Testis (tissue), 3 donors: ENCODE data around the gene B3GNT3. TPM values are rescaled to one million over a fixed set of nuclear protein-coding genes. Genes with fewer than 3 reads are reported as not detected.

Experiments
- DNase-seq: peaks from one replicate; pipeline ENCODE4 v3.0.0-alpha.2; 2019
- H3K27ac ChIP-seq, 2 donors: fragments of 200-600 bp; sonication (generic); one replicate each; pipeline ENCODE4 v1.5.1; 2019
- H3K27me3 ChIP-seq: fragments of 200-600 bp; sonication (generic); one replicate; pipeline ENCODE4 v1.5.1; 2019
- H3K36me3 ChIP-seq: fragments of 200-600 bp; sonication (generic); one replicate; pipeline ENCODE4 v1.5.1; 2017; ENCODE audit warnings: low read depth; ENCODE audit errors: missing control alignments
- H3K4me1 ChIP-seq: fragments of 200-600 bp; sonication (generic); one replicate; pipeline ENCODE4 v1.5.1; 2019
- H3K4me3 ChIP-seq, 2 donors: fragments of 200-600 bp; sonication (generic); one replicate each; pipeline ENCODE4 v1.5.1; 2017 to 2019
- H3K9me3 ChIP-seq: fragments of 200-600 bp; sonication (generic); one replicate; pipeline ENCODE4 v1.5.1; 2017
- POLR2A ChIP-seq: fragments of 450-650 bp; IDR thresholded peaks from one replicate; pipeline ENCODE4 v1.6.1; 2017; ENCODE audit warnings: antibody characterized with exemption, mild to moderate bottlenecking, moderate library complexity
- WGBS, 2 donors: methylation state at CpG; one replicate each; pipeline ENCODE4 v1.1.5; 2018; 5-methylcytosine and 5-hydroxymethylcytosine counted together
- intact Hi-C: fragments of 100-400 bp; cut with DNase I; formaldehyde crosslinking; loops from one replicate; pipeline ENCODE4 v1.15.1; 2023; ENCODE audit warnings: low total_unique reads
- polyA plus RNA-seq: library from polyadenylated mRNA; stranded (reverse); fragments of 350-450 nt; fragmentation: Illumina TruSeq; extraction: RNeasy Lipid Tissue Mini Kit (QIAGEN cat#74804); gene quantifications from one replicate; pipeline ENCODE4 v1.2.3, GENCODE V29; 2014; ENCODE audit warnings: low read depth, low replicate concordance; ENCODE audit not compliant: insufficient read depth
- total RNA-seq, 2 donors: library from RNA; depleted of rRNA; stranded (reverse); fragments of >200 nt; gene quantifications; one replicate each; pipeline ENCODE4 v1.2.3, GENCODE V29; 2016
- TF ChIP-seq, protein P1 (sequence below), 3 experiments: fragments of 450-650 bp in 2 of 3; fragments of 200-600 bp in 1 of 3; sonication (generic) in 1 of 3; IDR thresholded peaks; one replicate each; pipeline ENCODE4 v1.5.1; 2016 to 2019; ENCODE audit warnings: antibody characterized with exemption in 3 of 3, mild to moderate bottlenecking in 2 of 3, moderate library complexity in 1 of 3

The B3GNT3 gene
- total and polyA plus RNA-seq, 3 donors from 2014 or later, result 0.19 to 0.71 (median 0.63) TPM

DNA sequence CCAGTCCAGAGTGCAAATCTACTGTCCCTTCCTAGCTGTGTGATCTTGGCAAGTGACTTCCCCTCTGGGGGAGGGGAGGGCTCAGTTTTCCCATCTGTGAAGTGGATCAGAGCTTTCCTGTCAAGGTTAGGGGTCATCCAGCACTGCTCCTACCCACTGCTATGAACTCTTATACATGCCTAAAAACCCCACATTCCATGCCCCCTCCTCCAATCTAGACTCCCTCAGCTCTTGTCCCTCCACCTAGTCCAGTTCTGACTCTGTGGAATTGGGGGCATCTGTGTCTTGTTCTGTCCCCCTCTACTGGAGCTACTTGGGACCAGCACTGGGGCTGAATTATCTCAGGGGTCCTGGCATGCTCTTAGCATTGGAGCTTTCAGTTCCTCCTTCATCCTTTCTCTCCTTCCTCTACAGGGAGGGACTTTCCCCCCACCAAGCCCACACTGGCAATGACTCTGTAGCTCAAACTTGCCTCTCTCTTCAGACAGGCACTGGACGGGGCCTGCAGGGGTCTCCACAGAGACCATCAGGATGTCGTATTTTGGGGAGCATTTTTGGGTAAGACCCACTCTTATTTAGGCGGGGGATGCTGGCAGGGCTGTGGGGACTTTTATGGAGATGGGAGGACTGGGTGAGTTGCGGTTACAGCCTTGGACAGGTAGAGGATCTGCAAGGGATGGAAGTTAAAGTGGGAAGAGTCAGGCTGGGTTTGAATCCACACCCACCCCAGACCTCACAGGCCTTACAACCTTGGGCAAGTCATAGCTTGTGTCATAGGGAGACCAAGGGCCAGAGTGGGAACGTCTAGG, 40.1 kb upstream of the B3GNT3 start:
- WGBS, 2 donors, result 76 to 88% methylated on average over 5 of the region's 5 CpGs
- TF ChIP-seq, protein P1, sequence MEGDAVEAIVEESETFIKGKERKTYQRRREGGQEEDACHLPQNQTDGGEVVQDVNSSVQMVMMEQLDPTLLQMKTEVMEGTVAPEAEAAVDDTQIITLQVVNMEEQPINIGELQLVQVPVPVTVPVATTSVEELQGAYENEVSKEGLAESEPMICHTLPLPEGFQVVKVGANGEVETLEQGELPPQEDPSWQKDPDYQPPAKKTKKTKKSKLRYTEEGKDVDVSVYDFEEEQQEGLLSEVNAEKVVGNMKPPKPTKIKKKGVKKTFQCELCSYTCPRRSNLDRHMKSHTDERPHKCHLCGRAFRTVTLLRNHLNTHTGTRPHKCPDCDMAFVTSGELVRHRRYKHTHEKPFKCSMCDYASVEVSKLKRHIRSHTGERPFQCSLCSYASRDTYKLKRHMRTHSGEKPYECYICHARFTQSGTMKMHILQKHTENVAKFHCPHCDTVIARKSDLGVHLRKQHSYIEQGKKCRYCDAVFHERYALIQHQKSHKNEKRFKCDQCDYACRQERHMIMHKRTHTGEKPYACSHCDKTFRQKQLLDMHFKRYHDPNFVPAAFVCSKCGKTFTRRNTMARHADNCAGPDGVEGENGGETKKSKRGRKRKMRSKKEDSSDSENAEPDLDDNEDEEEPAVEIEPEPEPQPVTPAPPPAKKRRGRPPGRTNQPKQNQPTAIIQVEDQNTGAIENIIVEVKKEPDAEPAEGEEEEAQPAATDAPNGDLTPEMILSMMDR (IDR thresholded peaks at IDR 0.05), result no peak
- TF ChIP-seq POLR2A, result no peak
- Histone ChIP-seq H3K4me3 (no peak overlapping the region), H3K9me3 (no peaks in the 10 kb centered on the region), H3K4me1 (peaks cover 9% of the 10 kb centered on the region), H3K27ac (no peak overlapping the region), H3K27me3 (no peaks in the 10 kb centered on the region), H3K36me3 (no peaks in the 10 kb centered on the region)
- DNase-seq, result no peak
- intact Hi-C loops, result no loop called here

- H3K9me3 ChIP-seq, result no peaks in the 10 kb centered on the region
- intact Hi-C loops, result no loop called here
- H3K27ac ChIP-seq, result no peak overlapping the region
- no peak for DNase-seq
- WGBS, 2 donors, result 64 to 67% methylated on average over 1 of the region's 1 CpG
- TF ChIP-seq, protein P1 (IDR thresholded peaks at IDR 0.05), result no peak
- no peak for TF ChIP-seq POLR2A
- H3K4me3 ChIP-seq, result no peak overlapping the region
- no peaks in the 10 kb centered on the region for H3K27me3 ChIP-seq
- H3K36me3 ChIP-seq, result no peaks in the 10 kb centered on the region
- H3K4me1 ChIP-seq, result peaks cover 8% of the 10 kb centered on the region
Observed at GRCh38 chr19:17755443-17755890, 39.5 kb upstream of the B3GNT3 start.

- TF ChIP-seq, protein P1 (IDR thresholded peaks at IDR 0.05), result no peak
- no peak for TF ChIP-seq POLR2A
- peaks cover 8% of the 10 kb centered on the region for H3K4me1 ChIP-seq
- DNase-seq, result peak; percentile 90
- H3K4me3 ChIP-seq, result no peak overlapping the region
- H3K27ac ChIP-seq, result no peak overlapping the region
- H3K36me3 ChIP-seq, result no peaks in the 10 kb centered on the region
- no peaks in the 10 kb centered on the region for H3K9me3 ChIP-seq
- WGBS, 2 donors, result 65 to 76% methylated on average over 12 of the region's 12 CpGs
- intact Hi-C loops, result no loop called here
- H3K27me3 ChIP-seq, result no peaks in the 10 kb centered on the region
Observed at GRCh38 chr19:17755977-17756670, 38.8 kb upstream of the B3GNT3 start.

- TF ChIP-seq, protein P1 (IDR thresholded peaks at IDR 0.05), result no peak
- TF ChIP-seq POLR2A, result no peak
- intact Hi-C loops, result no loop called here
- Histone ChIP-seq H3K9me3 (no peaks in the 10 kb centered on the region), H3K36me3 (no peaks in the 10 kb centered on the region), H3K27ac (no peak overlapping the region), H3K27me3 (no peaks in the 10 kb centered on the region), H3K4me1 (peaks cover 8% of the 10 kb centered on the region), H3K4me3 (no peak overlapping the region)
- 26 to 49% methylated on average over 5 to 9 of the region's 9 CpGs for WGBS, 2 donors
- peak; percentile 78 for DNase-seq
Observed at GRCh38 chr19:17757125-17757524, 37.8 kb upstream of the B3GNT3 start.
